CD14-positive monocyte (primary cell): Measurements from ENCODE around the gene PACSIN3. TPM values are rescaled to one million over a fixed set of nuclear protein-coding genes. Genes with fewer than 3 reads are reported as not detected.

ENCODE experiments used
- DNase-seq, 3 donors: peaks; one replicate each; pipeline ENCODE4 v3.0.0-alpha.2; 2011 to 2022
- H2AFZ ChIP-seq: 2 replicates; pipeline ENCODE4 v1.6.0; 2012; ENCODE audit warnings: mild to moderate bottlenecking, low read depth, low read length, inconsistent platforms; ENCODE audit not compliant: insufficient read depth, poor library complexity, severe bottlenecking
- H3K27ac ChIP-seq, 2 donors: 1 replicate in 1 of 2; 2 replicates in 1 of 2; pipeline ENCODE4 v1.5.1; 2012 to 2013; ENCODE audit warnings: low read length in 2 of 2, control low read depth in 1 of 2, inconsistent platforms in 1 of 2, low read depth in 1 of 2, mild to moderate bottlenecking in 1 of 2
- H3K27me3 ChIP-seq, 2 donors: one replicate each; pipeline versions ENCODE4 v1.6.0 to v1.6.1; 2011 to 2013; ENCODE audit warnings: low read length in 2 of 2; ENCODE audit not compliant: control insufficient read depth in 2 of 2, insufficient read depth in 2 of 2
- H3K36me3 ChIP-seq, 2 donors: replicated peaks in 1 of 2; 1 replicate in 1 of 2; 2 replicates in 1 of 2; pipeline versions ENCODE4 v1.5.1 to v1.6.1; 2012 to 2013; ENCODE audit warnings: low read length in 2 of 2, control low read depth in 1 of 2, inconsistent platforms in 1 of 2, mild to moderate bottlenecking in 1 of 2; ENCODE audit not compliant: insufficient read depth in 2 of 2, control insufficient read depth in 1 of 2
- H3K4me1 ChIP-seq, 2 donors: 1 replicate in 1 of 2; 2 replicates in 1 of 2; pipeline versions ENCODE4 v1.5.1 to v1.6.1; 2012 to 2013; ENCODE audit warnings: low read length in 2 of 2, control low read depth in 1 of 2, inconsistent platforms in 1 of 2, mild to moderate bottlenecking in 1 of 2, moderate library complexity in 1 of 2; ENCODE audit not compliant: insufficient read depth in 2 of 2, control insufficient read depth in 1 of 2
- H3K4me2 ChIP-seq: replicated peaks from 2 replicates; pipeline ENCODE3; 2012; ENCODE audit warnings: low read length, moderate library complexity, mild to moderate bottlenecking; ENCODE audit not compliant: poor library complexity, severe bottlenecking; ENCODE audit errors: extremely low read depth
- H3K4me3 ChIP-seq, 3 experiments: fragments of 200-600 bp in 1 of 3; sonication (generic) in 1 of 3; replicated peaks in 1 of 3; 1 replicate in 2 of 3; 2 replicates in 1 of 3; pipeline ENCODE4 v1.5.1; 2011 to 2013; ENCODE audit warnings: low read length in 3 of 3, mild to moderate bottlenecking in 3 of 3, control low read depth in 2 of 3, low read depth in 2 of 3, inconsistent platforms in 1 of 3, moderate library complexity in 1 of 3
- H3K79me2 ChIP-seq: 2 replicates; pipeline ENCODE4 v1.6.0; 2012; ENCODE audit warnings: mild to moderate bottlenecking, control low read depth, inconsistent platforms, low read length, moderate library complexity; ENCODE audit not compliant: insufficient read depth
- H3K9ac ChIP-seq: 2 replicates; pipeline ENCODE4 v1.6.0; 2017; ENCODE audit warnings: low read length, mild to moderate bottlenecking; ENCODE audit not compliant: insufficient read depth, poor library complexity, severe bottlenecking
- H3K9me3 ChIP-seq, 2 donors: replicated peaks in 1 of 2; 1 replicate in 1 of 2; 2 replicates in 1 of 2; pipeline versions ENCODE4 v1.5.1 to v1.6.1; 2012 to 2013; ENCODE audit warnings: low read length in 2 of 2, control low read depth in 1 of 2; ENCODE audit not compliant: control insufficient read depth in 1 of 2, insufficient read depth in 1 of 2
- H4K20me1 ChIP-seq: 2 replicates; pipeline ENCODE4 v1.6.0; 2012; ENCODE audit warnings: mild to moderate bottlenecking, low read length, control low read depth, moderate library complexity; ENCODE audit not compliant: insufficient read depth
- H3K27ac Mint-ChIP-seq, 7 donors: one replicate each; pipeline ENCODE4 v1.8.0; 2020; ENCODE audit warnings: mild to moderate bottlenecking in 7 of 7, mixed read lengths in 7 of 7, moderate library complexity in 6 of 7, inconsistent platforms in 2 of 7
- H3K27me3 Mint-ChIP-seq, 3 donors: one replicate each; pipeline ENCODE4 v1.8.0; 2021 to 2022; ENCODE audit warnings: low read depth in 3 of 3, mild to moderate bottlenecking in 3 of 3, mixed read lengths in 3 of 3, moderate library complexity in 3 of 3, inconsistent platforms in 1 of 3
- H3K36me3 Mint-ChIP-seq, 2 donors: one replicate each; pipeline ENCODE4 v1.8.0; 2020; ENCODE audit warnings: mixed read lengths in 2 of 2, inconsistent platforms in 1 of 2, mild to moderate bottlenecking in 1 of 2
- H3K4me1 Mint-ChIP-seq: one replicate; pipeline ENCODE4 v1.8.0; 2020; ENCODE audit warnings: mild to moderate bottlenecking, mixed read lengths
- H3K4me3 Mint-ChIP-seq, 2 donors: one replicate each; pipeline ENCODE4 v1.8.0; 2020; ENCODE audit warnings: mild to moderate bottlenecking in 2 of 2, mixed read lengths in 2 of 2, moderate library complexity in 1 of 2
- H3K9me3 Mint-ChIP-seq, 7 donors: one replicate each; pipeline ENCODE4 v1.8.0; 2020 to 2022; ENCODE audit warnings: mixed read lengths in 7 of 7, mild to moderate bottlenecking in 6 of 7, moderate library complexity in 6 of 7, inconsistent platforms in 2 of 7
- CTCF ChIP-seq: fragments of 200-600 bp; IDR thresholded peaks from one replicate; pipeline ENCODE4 v1.8.0; 2022; ENCODE audit warnings: antibody characterized with exemption, mild to moderate bottlenecking
- WGBS: methylation state at CpG from one replicate; pipeline ENCODE4 v1.1.5; 2013; ENCODE audit warnings: missing lambda C conversion rate; ENCODE audit not compliant: insufficient coverage; 5-methylcytosine and 5-hydroxymethylcytosine counted together
- intact Hi-C, 2 donors: fragments of 100-400 bp; cut with micrococcal nuclease; formaldehyde crosslinking; loops; one replicate each; pipeline versions ENCODE4 v1.15.0 to v1.15.1; 2023
- polyA plus RNA-seq, 3 donors: library from polyadenylated mRNA; depleted of rRNA in 1 of 3; unstranded in 2 of 3; stranded (reverse) in 1 of 3; fragments of 300-500 nt in 2 of 3; fragments of >200 nt in 1 of 3; fragmentation: Illumina TruSeq in 2 of 3; gene quantifications; 1 replicate in 2 of 3; 2 replicates in 1 of 3; pipeline ENCODE4 v1.2.3, GENCODE V29; 2012 to 2021

The PACSIN3 gene
- polyA plus RNA-seq, 3 donors: not detected

- Histone ChIP-seq H3K79me2 (no peaks in the 10 kb centered on the region), H4K20me1 (no peaks in the 10 kb centered on the region), H3K36me3 (no peaks in the 10 kb centered on the region), H3K27me3 (no peaks in the 10 kb centered on the region), H3K4me3 (no peak overlapping the region), H3K9me3 (no peaks in the 10 kb centered on the region), H2AFZ (no peak overlapping the region), H3K4me1 (no peaks in the 10 kb centered on the region), H3K9ac (no peak overlapping the region), H3K27ac (no peak overlapping the region), H3K4me2 (no peak overlapping the region)
- DNase-seq: no peak
- WGBS: 100% methylated on average over 3 of the region's 3 CpGs
- no peak overlapping the region for H3K27ac Mint-ChIP-seq
- peaks cover 4% of the 10 kb centered on the region for H3K4me1 Mint-ChIP-seq
- intact Hi-C loops: no loop called here
- peaks cover 3 to 6% of the 10 kb centered on the region in 2 donors for H3K36me3 Mint-ChIP-seq
- no peaks in the 10 kb centered on the region for H3K27me3 Mint-ChIP-seq
- no peak overlapping the region for H3K4me3 Mint-ChIP-seq
- no peak for TF ChIP-seq CTCF
- H3K9me3 Mint-ChIP-seq: no peaks in the 10 kb centered on the region
Observed at GRCh38 chr11:47143322-47143721, 42.9 kb downstream of the PACSIN3 start.

GRCh38 chr11:47139878-47140277 lies 46.4 kb downstream of the PACSIN3 start:
- peaks cover 9 to 13% of the 10 kb centered on the region in 2 donors for H3K36me3 Mint-ChIP-seq
- peaks cover 4% of the 10 kb centered on the region for H3K4me1 Mint-ChIP-seq
- intact Hi-C loops: no loop called here
- no peak overlapping the region for H3K4me2 ChIP-seq
- 89% methylated on average over 3 of the region's 4 CpGs for WGBS
- no peak overlapping the region for H3K4me3 ChIP-seq
- peaks cover 0 to 2% (median 0%) of the 10 kb centered on the region in 7 donors for H3K9me3 Mint-ChIP-seq
- no peak overlapping the region for H3K9ac ChIP-seq
- H3K36me3 ChIP-seq: no peaks in the 10 kb centered on the region
- H3K27ac ChIP-seq: no peak overlapping the region
- DNase-seq: no peak
- H2AFZ ChIP-seq: no peak overlapping the region
- H3K79me2 ChIP-seq: no peaks in the 10 kb centered on the region
- H3K4me1 ChIP-seq: no peaks in the 10 kb centered on the region
- no peaks in the 10 kb centered on the region for H3K27me3 Mint-ChIP-seq
- H3K9me3 ChIP-seq: no peaks in the 10 kb centered on the region
- no peak overlapping the region for H3K27ac Mint-ChIP-seq
- H3K4me3 Mint-ChIP-seq: no peak overlapping the region
- H3K27me3 ChIP-seq: no peaks in the 10 kb centered on the region
- H4K20me1 ChIP-seq: no peaks in the 10 kb centered on the region
- no peak for TF ChIP-seq CTCF
